IMR-90 (cell line): Measurements from ENCODE around the gene ROBO2. TPM values are rescaled to one million over a fixed set of nuclear protein-coding genes. Genes with fewer than 3 reads are reported as not detected.

ENCODE experiments used
- ATAC-seq: fragments of 200-7000 bp; cut with Tn5 transposase; 2 replicates; pipeline ENCODE4 v1.9.1; 2020; ENCODE audit warnings: low read depth, mild to moderate bottlenecking, moderate library complexity
- BruUV-seq: library from RNA; stranded (reverse); fragments of 400-500 nt; replicated peaks from 2 replicates; lab custom pipeline; 2021; lab: Mats Ljungman, UMichigan
- CTCF ChIA-PET: fragments of 300-600 bp; formaldehyde crosslinking; extraction: SDS; loops from one replicate; lab custom pipeline; 2021; ENCODE audit warnings: antibody characterized with exemption; lab: Yijun Ruan, JAX
- POLR2A ChIA-PET: fragments of 300-600 bp; sonication (Branson Sonifier 250); formaldehyde crosslinking; loops from one replicate; lab custom pipeline; 2022; ENCODE audit warnings: antibody characterized with exemption; ENCODE audit not compliant: unreplicated experiment; lab: Charles Lee
- DNase-seq: peaks from one replicate; pipeline ENCODE4 v3.0.0; 2013
- H2AFZ ChIP-seq: replicated peaks from 2 replicates; pipeline ENCODE3; 2013; ENCODE audit warnings: low read length, mild to moderate bottlenecking; ENCODE audit not compliant: poor library complexity
- H2AK5ac ChIP-seq: 2 replicates; pipeline ENCODE4 v1.6.1; 2013; ENCODE audit warnings: low read depth, low read length, inconsistent platforms
- H2AK9ac ChIP-seq: replicated peaks from 2 replicates; pipeline ENCODE3; 2013; ENCODE audit warnings: mild to moderate bottlenecking, low read depth, low read length, moderate library complexity; ENCODE audit not compliant: poor library complexity
- H2BK120ac ChIP-seq: 2 replicates; pipeline ENCODE4 v1.6.1; 2013; ENCODE audit warnings: low read depth, low read length, inconsistent platforms
- H2BK15ac ChIP-seq: 3 replicates; pipeline ENCODE4 v1.6.1; 2013; ENCODE audit warnings: low read depth, low read length, inconsistent platforms
- H2BK20ac ChIP-seq: 2 replicates; pipeline ENCODE4 v1.6.1; 2013; ENCODE audit warnings: low read depth, mild to moderate bottlenecking, inconsistent platforms, low read length, moderate library complexity
- H2BK5ac ChIP-seq: 2 replicates; pipeline ENCODE4 v1.6.1; 2013; ENCODE audit warnings: mild to moderate bottlenecking, low read depth, low read length, inconsistent platforms; ENCODE audit not compliant: poor library complexity, severe bottlenecking
- H3K14ac ChIP-seq: replicated peaks from 2 replicates; pipeline ENCODE4 v1.6.1; 2013; ENCODE audit warnings: low read depth, low read length, inconsistent platforms
- H3K18ac ChIP-seq: 2 replicates; pipeline ENCODE4 v1.6.1; 2013; ENCODE audit warnings: low read depth, low read length, control low read depth
- H3K23ac ChIP-seq: 2 replicates; pipeline ENCODE4 v1.6.1; 2013; ENCODE audit warnings: low read depth, low read length, inconsistent platforms
- H3K27ac ChIP-seq: 2 replicates; pipeline ENCODE4 v1.5.1; 2013; ENCODE audit warnings: mild to moderate bottlenecking, control low read depth, low read length; ENCODE audit not compliant: insufficient read depth
- H3K27me3 ChIP-seq: 2 replicates; pipeline ENCODE4 v1.6.1; 2013; ENCODE audit warnings: low read length; ENCODE audit not compliant: control insufficient read depth, insufficient read depth
- H3K36me3 ChIP-seq: 2 replicates; pipeline ENCODE4 v1.6.1; 2013; ENCODE audit warnings: low read length, mixed read lengths; ENCODE audit not compliant: control insufficient read depth, insufficient read depth
- H3K4ac ChIP-seq: 2 replicates; pipeline ENCODE4 v1.6.1; 2013; ENCODE audit warnings: low read depth, low read length, inconsistent platforms
- H3K4me1 ChIP-seq: 2 replicates; pipeline ENCODE4 v1.6.1; 2013; ENCODE audit warnings: low read length, mixed read lengths; ENCODE audit not compliant: control insufficient read depth, insufficient read depth
- H3K4me2 ChIP-seq: 2 replicates; pipeline ENCODE4 v1.6.1; 2013; ENCODE audit warnings: low read depth, mild to moderate bottlenecking, control low read depth, low read length, moderate library complexity
- H3K4me3 ChIP-seq: 2 replicates; pipeline ENCODE4 v1.5.1; 2013; ENCODE audit warnings: low read depth, mild to moderate bottlenecking, control low read depth, low read length, moderate library complexity; ENCODE audit not compliant: insufficient read depth
- H3K56ac ChIP-seq: 2 replicates; pipeline ENCODE4 v1.6.1; 2013; ENCODE audit warnings: low read length, inconsistent platforms; ENCODE audit not compliant: insufficient read depth; ENCODE audit errors: extremely low read depth
- H3K79me1 ChIP-seq, 2 experiments: 2 replicates each; pipeline ENCODE4 v1.6.1; 2013; ENCODE audit warnings: low read length in 2 of 2, inconsistent platforms in 1 of 2, low read depth in 1 of 2
- H3K9ac ChIP-seq: 2 replicates; pipeline ENCODE4 v1.6.1; 2013; ENCODE audit warnings: low read depth, low read length, control low read depth
- H3K9me1 ChIP-seq: 2 replicates; pipeline ENCODE4 v1.6.1; 2013; ENCODE audit warnings: low read length, inconsistent platforms; ENCODE audit not compliant: insufficient read depth
- H3K9me3 ChIP-seq: 2 replicates; pipeline ENCODE4 v1.6.1; 2013; ENCODE audit warnings: low read length; ENCODE audit not compliant: control insufficient read depth, insufficient read depth
- H4K20me1 ChIP-seq: 2 replicates; pipeline ENCODE4 v1.6.1; 2013; ENCODE audit warnings: low read length, inconsistent platforms; ENCODE audit not compliant: insufficient read depth
- H4K5ac ChIP-seq: 2 replicates; pipeline ENCODE4 v1.6.1; 2013; ENCODE audit warnings: mild to moderate bottlenecking, low read depth, low read length, control low read depth
- H4K8ac ChIP-seq, 2 experiments: 2 replicates each; pipeline ENCODE4 v1.6.1; 2013; ENCODE audit warnings: low read depth in 2 of 2, low read length in 2 of 2, control low read depth in 1 of 2, inconsistent platforms in 1 of 2
- H4K91ac ChIP-seq: 2 replicates; pipeline ENCODE4 v1.6.1; 2013; ENCODE audit warnings: low read depth, low read length, inconsistent platforms; ENCODE audit not compliant: insufficient read depth
- BHLHE40 ChIP-seq: fragments of 150-350 bp; IDR thresholded peaks from 2 replicates; pipeline ENCODE4 v1.6.1; 2016; ENCODE audit warnings: mild to moderate bottlenecking, low read depth, low read length
- CEBPB ChIP-seq: IDR thresholded peaks from 2 replicates; pipeline ENCODE4 v1.6.1; 2012; ENCODE audit warnings: low read depth, low read length, improper control_type of control experiment
- CHD1 ChIP-seq: IDR thresholded peaks from 2 replicates; pipeline ENCODE4 v1.6.1; 2012; ENCODE audit warnings: low read depth, low read length, improper control_type of control experiment
- CTCF ChIP-seq: conservative IDR thresholded peaks from 2 replicates; pipeline ENCODE4 v1.5.1; 2012; ENCODE audit warnings: mild to moderate bottlenecking, low read depth, low read length, improper control_type of control experiment
- ELK1 ChIP-seq: fragments of 150-350 bp; IDR thresholded peaks from 2 replicates; pipeline ENCODE4 v1.6.1; 2016; ENCODE audit warnings: low read depth, mild to moderate bottlenecking, low read length, moderate library complexity, borderline replicate concordance
- FOS ChIP-seq: fragments of 150-350 bp; IDR thresholded peaks from 2 replicates; pipeline ENCODE4 v1.6.1; 2016; ENCODE audit warnings: low read depth, low read length
- MAFK ChIP-seq: IDR thresholded peaks from 2 replicates; pipeline ENCODE4 v1.6.1; 2012; ENCODE audit warnings: low read depth, low read length, improper control_type of control experiment
- MAZ ChIP-seq: IDR thresholded peaks from 2 replicates; pipeline ENCODE4 v1.6.1; 2012; ENCODE audit warnings: low read depth, mild to moderate bottlenecking, low read length, improper control_type of control experiment, moderate library complexity, borderline replicate concordance
- MXI1 ChIP-seq: IDR thresholded peaks from 2 replicates; pipeline ENCODE4 v1.6.1; 2012; ENCODE audit warnings: low read depth, mild to moderate bottlenecking, low read length, moderate library complexity, borderline replicate concordance
- NFE2L2 ChIP-seq: fragments of 150-350 bp; IDR thresholded peaks from 2 replicates; pipeline ENCODE4 v1.6.1; 2016; ENCODE audit warnings: low read depth, mild to moderate bottlenecking, low read length
- POLR2A ChIP-seq: IDR thresholded peaks from 2 replicates; pipeline ENCODE4 v1.6.1; 2012; ENCODE audit warnings: mild to moderate bottlenecking, low read depth, low read length
- RAD21 ChIP-seq: IDR thresholded peaks from 2 replicates; pipeline ENCODE4 v1.6.1; 2012; ENCODE audit warnings: low read length, improper control_type of control experiment
- RCOR1 ChIP-seq: IDR thresholded peaks from 2 replicates; pipeline ENCODE4 v1.6.1; 2012; ENCODE audit warnings: mild to moderate bottlenecking, low read length, improper control_type of control experiment; ENCODE audit not compliant: insufficient replicate concordance
- RFX5 ChIP-seq: IDR thresholded peaks from 2 replicates; pipeline ENCODE4 v1.8.0; 2012; ENCODE audit warnings: low read depth, mild to moderate bottlenecking, low read length, moderate library complexity
- SMC3 ChIP-seq: fragments of 150-350 bp; IDR thresholded peaks from 2 replicates; pipeline ENCODE4 v1.6.1; 2016; ENCODE audit warnings: low read depth, mild to moderate bottlenecking, antibody characterized with exemption, low read length, moderate library complexity
- WGBS, 2 experiments: methylation state at CpG; one replicate each; pipeline versions ENCODE4 v1.1.5 to v1.1.7; 2013; ENCODE audit warnings: missing lambda C conversion rate in 2 of 2; ENCODE audit not compliant: insufficient read length in 1 of 2; ENCODE audit errors: extremely low coverage in 2 of 2; 5-methylcytosine and 5-hydroxymethylcytosine counted together
- dilution Hi-C: fragments of 300-500 bp; cut with HindIII; formaldehyde crosslinking; loops from one replicate; pipeline ENCODE4 v1.14.3; 2018; ENCODE audit warnings: low sequenced_read_pairs; ENCODE audit not compliant: unreplicated experiment
- in situ Hi-C: fragments of 300-500 bp; cut with MboI; formaldehyde crosslinking; loops from 3 replicates; pipeline ENCODE4 v1.14.3; 2019; ENCODE audit warnings: low sequenced_read_pairs, inconsistent platforms, mixed read lengths
- intact Hi-C: fragments of 100-400 bp; cut with micrococcal nuclease; formaldehyde crosslinking; loops from 2 replicates; pipeline ENCODE4 v1.10.0; 2022
- polyA plus RNA-seq, 3 experiments: library from polyadenylated mRNA; depleted of rRNA; stranded (reverse); fragments of >200 nt; gene quantifications; 2 replicates each; pipeline ENCODE4 v1.2.3, GENCODE V29; 2012; ENCODE audit warnings: low replicate concordance in 1 of 3
- total RNA-seq: library from RNA; depleted of rRNA; stranded (reverse); fragments of >200 nt; gene quantifications from 2 replicates; pipeline ENCODE4 v1.2.3, GENCODE V29; 2012
- TF ChIP-seq, protein P1 (sequence below): fragments of 150-350 bp; IDR thresholded peaks from 2 replicates; pipeline ENCODE4 v1.6.1; 2017; ENCODE audit warnings: mild to moderate bottlenecking, antibody characterized with exemption, low read length, low read depth

ROBO2 gene
- total and polyA plus RNA-seq, 2 of the 4 experiments (the other 2 are of a cell fraction): 9.3 to 14.5 TPM

DNA sequence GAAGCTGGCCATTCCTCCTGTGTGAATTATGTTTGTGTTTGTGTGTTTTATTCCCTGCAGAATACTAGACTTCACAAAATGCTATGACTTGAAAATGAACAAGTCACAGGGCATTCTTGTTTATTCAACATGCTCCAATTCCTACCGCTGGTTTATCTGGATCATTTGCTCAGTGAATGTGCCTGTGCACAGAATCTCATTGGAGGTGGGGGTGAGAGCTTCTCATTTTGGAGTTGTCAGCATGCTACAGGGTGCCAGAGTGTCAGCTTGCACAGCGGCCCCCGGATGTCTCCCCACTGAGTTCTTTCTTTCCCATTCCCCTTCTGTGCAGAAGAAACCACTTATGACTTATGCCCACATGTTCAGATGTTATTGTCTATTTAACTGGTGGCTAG is 428.7 kb downstream of the ROBO2 start:
- Histone ChIP-seq H3K23ac (no peak overlapping the region), H4K5ac (no peak overlapping the region), H3K4me3 (no peak overlapping the region), H3K9me3 (peaks cover 2% of the 10 kb centered on the region; the same call in 1 of the 2 replicates), H3K18ac (no peak overlapping the region), H2BK15ac (no peak overlapping the region), H4K91ac (no peak overlapping the region), H3K79me1 (no peaks in the 10 kb centered on the region), H3K27me3 (no peaks in the 10 kb centered on the region), H3K4ac (no peak overlapping the region), H3K4me1 (no peaks in the 10 kb centered on the region), H2BK5ac (no peak overlapping the region), H3K36me3 (no peaks in the 10 kb centered on the region), H2AK9ac (no peak overlapping the region), H3K27ac (no peak overlapping the region), H2AK5ac (no peak overlapping the region), H3K14ac (no peak overlapping the region), H4K20me1 (no peaks in the 10 kb centered on the region), H3K9me1 (no peaks in the 10 kb centered on the region), H3K56ac (no peak overlapping the region), H4K8ac (no peak overlapping the region), H3K9ac (no peak overlapping the region), H2BK120ac (no peak overlapping the region), H2AFZ (no peak overlapping the region), H2BK20ac (no peak overlapping the region), H3K4me2 (no peak overlapping the region)
- POLR2A ChIA-PET: no interaction called here
- DNase-seq (no peak), ATAC-seq (no peak)
- intact Hi-C loops: no loop called here
- TF ChIP-seq RFX5 (no peak), ELK1 (no peak), MAFK (no peak), CHD1 (no peak), POLR2A (no peak), MXI1 (no peak), BHLHE40 (no peak), MAZ (no peak), FOS (no peak), RAD21 (no peak), CTCF (no peak), NFE2L2 (no peak), SMC3 (no peak), RCOR1 (no peak), CEBPB (no peak)
- TF ChIP-seq, protein P1, sequence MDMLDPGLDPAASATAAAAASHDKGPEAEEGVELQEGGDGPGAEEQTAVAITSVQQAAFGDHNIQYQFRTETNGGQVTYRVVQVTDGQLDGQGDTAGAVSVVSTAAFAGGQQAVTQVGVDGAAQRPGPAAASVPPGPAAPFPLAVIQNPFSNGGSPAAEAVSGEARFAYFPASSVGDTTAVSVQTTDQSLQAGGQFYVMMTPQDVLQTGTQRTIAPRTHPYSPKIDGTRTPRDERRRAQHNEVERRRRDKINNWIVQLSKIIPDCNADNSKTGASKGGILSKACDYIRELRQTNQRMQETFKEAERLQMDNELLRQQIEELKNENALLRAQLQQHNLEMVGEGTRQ: no peak
- dilution Hi-C loops: no loop called here
- in situ Hi-C loops: no loop called here
- CTCF ChIA-PET: interaction anchor here (1.8 kb wide), 1 partner anchor 10 kb away, joined by 5 read pairs; no protein-coding TSS in a partner anchor
- WGBS, 2 experiments: no CpG with 5 or more reads among the region's 3 CpGs
- no TSS peak for BruUV-seq
